Measurements from ENCODE around the gene ACSS3. TPM values are rescaled to one million over a fixed set of nuclear protein-coding genes. Genes with fewer than 3 reads are reported as not detected.

ACSS3 gene
- total and polyA plus RNA-seq, 2 of the 8 experiments (the other 6 are each of a cell fraction or from before 2014, with no cell fraction given): 14.4 to 24.0 TPM

DNA sequence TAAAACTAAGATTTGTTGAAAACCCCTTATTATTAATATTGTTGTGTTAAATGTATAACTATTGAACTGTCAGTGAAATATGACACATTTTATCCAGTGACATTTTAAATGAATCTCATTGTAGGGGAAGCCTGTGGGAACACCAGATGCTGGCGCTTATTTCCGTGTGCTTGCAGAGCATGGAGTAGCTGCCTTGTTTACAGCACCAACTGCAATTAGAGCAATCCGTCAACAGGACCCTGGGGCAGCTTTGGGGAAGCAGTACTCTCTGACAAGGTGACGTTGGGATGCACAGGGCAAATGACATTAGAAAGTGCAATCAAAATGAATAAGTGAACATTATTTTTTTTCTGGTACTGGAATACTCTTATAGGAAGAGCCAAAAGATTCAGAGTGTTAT, 96.8 kb downstream of the ACSS3 start:
- no peak overlapping the region for H2BK20ac ChIP-seq (ENCODE audit: low read length)
- ChIA-PET CTCF (ENCODE audit: partially characterized antibody) (no interaction called here), POLR2A (ENCODE audit: partially characterized antibody) (no interaction called here)
- no peaks in the 10 kb centered on the region for H4K20me1 ChIP-seq (replicated peaks in 1 of 2; ENCODE audit: control insufficient read depth in 1 of 2, insufficient read depth in 2 of 2, low read length in 2 of 2)
- FAIRE-seq (no peak), DNase-seq (ENCODE audit: low read depth in 1 of 2, low spot score in 2 of 2) (no peak)
- H3K4me1 ChIP-seq (replicated peaks in 1 of 4; ENCODE audit: control insufficient read depth in 3 of 4, insufficient read depth in 4 of 4, low read length in 3 of 4): no peaks in the 10 kb centered on the region
- no peak overlapping the region for H3K14ac ChIP-seq (ENCODE audit: insufficient read length)
- peaks cover 0 to 10% (median 4%) of the 10 kb centered on the region in 4 experiments; a peak in 3 of 8 replicates for H3K36me3 ChIP-seq (ENCODE audit: control insufficient read depth in 2 of 4, insufficient read depth in 4 of 4, low read length in 3 of 4)
- no peak overlapping the region for H2AFZ ChIP-seq (ENCODE audit: low read length)
- no peak overlapping the region for H3K9ac ChIP-seq (replicated peaks in 1 of 4; ENCODE audit: extremely low read depth in 1 of 4, low read depth in 3 of 4, low read length in 3 of 4)
- no peaks in the 10 kb centered on the region for H3K79me2 ChIP-seq (ENCODE audit: control insufficient read depth in 1 of 2, insufficient read depth in 2 of 2, low read length in 2 of 2)
- H2BK15ac ChIP-seq (ENCODE audit: low read length): no peak overlapping the region
- H4K91ac ChIP-seq (replicated peaks; ENCODE audit: insufficient read length, low read length): no peak overlapping the region
- H2BK12ac ChIP-seq (ENCODE audit: low read depth, low read length): no peak overlapping the region
- no peaks in the 10 kb centered on the region for H3K9me3 ChIP-seq (ENCODE audit: insufficient read depth in 2 of 2, low read depth in 1 of 2, low read length in 1 of 2)
- H3K27me3 ChIP-seq (replicated peaks in 1 of 4; ENCODE audit: control insufficient read depth in 3 of 4, extremely low read depth in 1 of 4, insufficient read depth in 3 of 4, low read length in 3 of 4): no peaks in the 10 kb centered on the region
- H3K4ac ChIP-seq (replicated peaks; ENCODE audit: insufficient read length, low read depth, low read length): no peak overlapping the region
- no peaks in the 10 kb centered on the region for H3K23me2 ChIP-seq (ENCODE audit: low read depth, low read length)
- no peak overlapping the region for H2AK5ac ChIP-seq (ENCODE audit: low read depth, low read length)
- H2BK5ac ChIP-seq (ENCODE audit: low read depth, low read length): no peak overlapping the region
- no peak overlapping the region for H3K27ac ChIP-seq (ENCODE audit: low read depth, low read length)
- TF ChIP-seq SAP30 (IDR thresholded peaks at IDR 0.05; ENCODE audit: insufficient read depth, insufficient replicate concordance, low read length): no peak
- TF ChIP-seq RNF2 (IDR thresholded peaks at IDR 0.05; ENCODE audit: borderline replicate concordance, low read depth, low read length, missing control alignments, poor library complexity, severe bottlenecking): no peak
- no peak for TF ChIP-seq POU5F1 (IDR thresholded peaks at IDR 0.05; ENCODE audit: low read depth, low read length)
- TF ChIP-seq TEAD4 (IDR thresholded peaks at IDR 0.05; ENCODE audit: low read depth, low read length): no peak
- TF ChIP-seq YY1 (IDR thresholded peaks at IDR 0.05; ENCODE audit: low read depth, low read length): no peak
- TF ChIP-seq CTBP2 (IDR thresholded peaks at IDR 0.05; ENCODE audit: borderline replicate concordance, insufficient read depth, insufficient read length, low read length): no peak
- no peak overlapping the region for H4K8ac ChIP-seq (ENCODE audit: extremely low read depth, insufficient read depth, low read length)
- no peaks in the 10 kb centered on the region for H3K79me1 ChIP-seq (ENCODE audit: low read depth, low read length)
- no peak overlapping the region for H3K4me3 ChIP-seq (ENCODE audit: extremely low read depth in 1 of 4, insufficient read depth in 2 of 4, low read depth in 3 of 4, low read length in 4 of 4)
- no peak overlapping the region for H3K23ac ChIP-seq (ENCODE audit: insufficient read length)
- H3K18ac ChIP-seq (ENCODE audit: extremely low read depth, low read length): no peak overlapping the region
- H3K4me2 ChIP-seq (ENCODE audit: insufficient read depth in 1 of 2, low read depth in 2 of 2, low read length in 2 of 2): no peak overlapping the region
- 92% methylated on average over 4 of the region's 4 CpGs; no CpG with 5 or more reads in 1 of the 2 experiments for WGBS, 2 experiments (ENCODE audit: extremely low coverage in 1 of 2, insufficient coverage in 1 of 2, insufficient read length in 1 of 2, insufficient replicate concordance in 2 of 2, low coverage in 1 of 2, low lambda C conversion rate in 2 of 2, missing lambda C conversion rate in 1 of 2)
- no peak overlapping the region for H3K56ac ChIP-seq (replicated peaks; ENCODE audit: insufficient read length, low read depth, low read length)
- H2BK120ac ChIP-seq (replicated peaks; ENCODE audit: low read depth, low read length): no peak overlapping the region
- no peak overlapping the region for H4K5ac ChIP-seq (ENCODE audit: insufficient read length, low read depth, low read length)

Measured in H1 (cell line).